HEK293T (cell line): ENCODE measurements around the gene ASPHD1.
A peak's percentile ranks its signal among the peaks of the same experiment; 100 is the strongest.

Experiments used
- CTCF ChIA-PET: fragments of 350-600 bp; formaldehyde crosslinking; extraction: SDS; loops from one replicate; lab custom pipeline; 2021; ENCODE audit warnings: antibody characterized with exemption, inconsistent platforms; lab: Yijun Ruan, JAX
- POLR2A ChIA-PET: fragments of 350-600 bp; formaldehyde crosslinking; extraction: SDS; loops from one replicate; lab custom pipeline; 2020; ENCODE audit warnings: antibody characterized with exemption, inconsistent platforms; lab: Yijun Ruan, JAX
- DNase-seq: peaks from one replicate; pipeline ENCODE4 v3.0.0; 2012; ENCODE audit warnings: mixed read lengths; ENCODE audit errors: extremely low spot score
- ARNT ChIP-seq: fragments of 450-650 bp; IDR thresholded peaks from 2 replicates; pipeline ENCODE4 v1.6.1; 2017; ENCODE audit warnings: mild to moderate bottlenecking
- BHLHE40 ChIP-seq: fragments of 450-650 bp; IDR thresholded peaks from 2 replicates; pipeline ENCODE4 v1.6.1; 2016; ENCODE audit warnings: mild to moderate bottlenecking, moderate library complexity, borderline replicate concordance
- CTBP1 ChIP-seq: fragments of 450-650 bp; IDR thresholded peaks from 2 replicates; pipeline ENCODE4 v1.6.1; 2016; ENCODE audit warnings: borderline replicate concordance
- ELF4 ChIP-seq: fragments of 450-650 bp; IDR thresholded peaks from 2 replicates; pipeline ENCODE4 v1.6.1; 2017; ENCODE audit warnings: antibody characterized with exemption
- FOXA1 ChIP-seq: fragments of 450-650 bp; IDR thresholded peaks from 2 replicates; pipeline ENCODE4 v1.6.1; 2016; ENCODE audit warnings: mild to moderate bottlenecking
- FOXK2 ChIP-seq: fragments of 450-650 bp; IDR thresholded peaks from 2 replicates; pipeline ENCODE4 v1.6.1; 2016; ENCODE audit warnings: mild to moderate bottlenecking
- FOXM1 ChIP-seq: fragments of 450-650 bp; IDR thresholded peaks from 2 replicates; pipeline ENCODE4 v1.6.1; 2017; ENCODE audit warnings: mild to moderate bottlenecking, borderline replicate concordance
- HDGF ChIP-seq: fragments of 450-650 bp; IDR thresholded peaks from 2 replicates; pipeline ENCODE4 v1.6.1; 2017; ENCODE audit warnings: antibody characterized with exemption, borderline replicate concordance
- L3MBTL2 ChIP-seq: fragments of 450-650 bp; conservative IDR thresholded peaks from 2 replicates; pipeline ENCODE4 v1.6.1; 2016; ENCODE audit warnings: mild to moderate bottlenecking
- LEF1 ChIP-seq: fragments of 450-650 bp; IDR thresholded peaks from 2 replicates; pipeline ENCODE4 v1.6.1; 2017; ENCODE audit warnings: mild to moderate bottlenecking, borderline replicate concordance
- NFRKB ChIP-seq: fragments of 450-650 bp; IDR thresholded peaks from 2 replicates; pipeline ENCODE4 v1.6.1; 2016; ENCODE audit warnings: mild to moderate bottlenecking, moderate library complexity
- PKNOX1 ChIP-seq: fragments of 450-650 bp; IDR thresholded peaks from 2 replicates; pipeline ENCODE4 v1.6.1; 2016
- SP1 ChIP-seq: fragments of 450-650 bp; IDR thresholded peaks from 2 replicates; pipeline ENCODE4 v1.6.1; 2017
- SUZ12 ChIP-seq: fragments of 450-650 bp; IDR thresholded peaks from 2 replicates; pipeline ENCODE4 v1.6.1; 2016; ENCODE audit warnings: mild to moderate bottlenecking
- TARDBP ChIP-seq: fragments of 450-650 bp; IDR thresholded peaks from 2 replicates; pipeline ENCODE4 v1.6.1; 2016
- ZNF384 ChIP-seq: fragments of 450-650 bp; IDR thresholded peaks from 2 replicates; pipeline ENCODE4 v1.6.1; 2016

Gene ASPHD1

GRCh38 chr16:29920288-29921033 is 20.2 kb downstream of the ASPHD1 start:
- TF ChIP-seq FOXK2, result no peak
- no peak for TF ChIP-seq PKNOX1
- no peak for TF ChIP-seq FOXA1
- no peak for TF ChIP-seq ZNF384
- TF ChIP-seq FOXM1, result no peak
- no peak for TF ChIP-seq ELF4
- no peak for TF ChIP-seq CTBP1
- no peak for TF ChIP-seq ARNT
- TF ChIP-seq SUZ12, result no peak
- no peak for TF ChIP-seq BHLHE40
- TF ChIP-seq L3MBTL2, result no peak
- no peak for TF ChIP-seq SP1
- TF ChIP-seq NFRKB, result no peak
- no peak for TF ChIP-seq HDGF
- no peak for TF ChIP-seq LEF1
- no peak for DNase-seq
- POLR2A ChIA-PET, result interaction anchor here (0.6 to 1.4 kb wide), 3 partner anchors 9 to 75 kb away, joined by 3 read pairs; partner anchors contain the start of genes HIRIP3 and INO80E
- CTCF ChIA-PET, result no interaction called here

- CTCF ChIA-PET, result no interaction called here
- TF ChIP-seq HDGF (no peak), FOXA1 (no peak), L3MBTL2 (no peak), PKNOX1 (no peak), BHLHE40 (no peak), FOXM1 (no peak), FOXK2 (no peak), LEF1 (no peak), SP1 (no peak), SUZ12 (no peak), ELF4 (no peak), ZNF384 (no peak), NFRKB (no peak), ARNT (no peak), TARDBP (no peak), CTBP1 (no peak)
- POLR2A ChIA-PET, result interaction anchor here (0.6 to 1.4 kb wide), 3 partner anchors 9 to 75 kb away, joined by 3 read pairs; partner anchors contain the start of genes HIRIP3 and INO80E
- DNase-seq, result no peak
These were observed 20.7 kb downstream of the ASPHD1 start for GRCh38 chr16:29921034-29921385.

- TF ChIP-seq TARDBP (no peak), L3MBTL2 (no peak), ARNT (no peak), NFRKB (no peak), BHLHE40 (no peak), LEF1 (no peak)
- ChIA-PET POLR2A (interaction anchor here (1.9 kb wide), 1 partner anchor 39 kb away, joined by 6 read pairs; the partner anchor contains the start of gene TMEM219), CTCF (interaction anchor here (0.9 kb wide), 1 partner anchor 21 kb away, joined by 3 read pairs; no protein-coding TSS in a partner anchor)
- no peak for DNase-seq
These were observed 22.0 kb downstream of the ASPHD1 start for GRCh38 chr16:29922326-29922725.

- no peak for DNase-seq
- ChIA-PET CTCF (interaction anchor here (0.9 kb wide), 1 partner anchor 20 kb away, joined by 3 read pairs; no protein-coding TSS in a partner anchor), POLR2A (interaction anchor here (1.9 kb wide), 1 partner anchor 39 kb away, joined by 6 read pairs; the partner anchor contains the start of gene TMEM219)
- TF ChIP-seq NFRKB (no peak), ARNT (no peak), ELF4 (no peak), FOXA1 (no peak), PKNOX1 (no peak), LEF1 (no peak), FOXK2 (no peak), L3MBTL2 (no peak), FOXM1 (no peak), ZNF384 (no peak), HDGF (no peak), CTBP1 (no peak), BHLHE40 (no peak), TARDBP (no peak), SP1 (no peak), SUZ12 (no peak)
These were observed 22.8 kb downstream of the ASPHD1 start for GRCh38 chr16:29922986-29923501.

- CTCF ChIA-PET, result interaction anchor here (1.0 to 1.8 kb wide), 4 partner anchors 11 to 108 kb away, joined by 3 to 5 read pairs (median 3); partner anchors contain the start of gene TMEM219
- TF ChIP-seq ELF4 (no peak), ZNF384 (no peak), L3MBTL2 (peak; percentile 27), FOXA1 (no peak), ARNT (no peak), BHLHE40 (no peak), TARDBP (no peak)
- DNase-seq, result no peak
- POLR2A ChIA-PET, result interaction anchor here (1.0 to 5.0 kb wide), 26 partner anchors 9 to 119 kb away, joined by 3 to 76 read pairs (median 8); partner anchors contain the start of genes ASPHD1, CDIPT, HIRIP3 and INO80E
These were observed 24.9 kb downstream of the ASPHD1 start for GRCh38 chr16:29925105-29925756.
